ENCODE measurements around the gene RTKN2.

DNA sequence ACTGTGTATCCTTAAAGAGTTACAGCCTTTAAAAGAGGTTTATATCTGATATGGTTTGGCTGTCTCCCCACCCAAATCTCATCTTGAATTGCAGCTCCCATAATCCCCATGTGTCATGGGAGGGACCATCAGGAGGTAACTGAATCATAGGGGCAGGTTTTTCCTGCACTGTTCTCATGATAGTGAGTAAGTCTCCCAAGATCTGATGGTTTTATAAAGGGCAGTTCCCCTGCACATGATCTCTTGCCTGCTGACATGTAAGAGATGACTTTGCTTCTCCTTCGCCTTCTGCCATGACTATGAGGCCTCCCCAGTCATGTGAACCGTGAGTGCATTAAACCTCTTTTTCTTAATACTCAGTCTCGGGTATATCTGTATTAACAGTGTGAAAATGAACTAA lies 9.7 kb downstream of the RTKN2 start:
- TF ChIP-seq, protein P1, sequence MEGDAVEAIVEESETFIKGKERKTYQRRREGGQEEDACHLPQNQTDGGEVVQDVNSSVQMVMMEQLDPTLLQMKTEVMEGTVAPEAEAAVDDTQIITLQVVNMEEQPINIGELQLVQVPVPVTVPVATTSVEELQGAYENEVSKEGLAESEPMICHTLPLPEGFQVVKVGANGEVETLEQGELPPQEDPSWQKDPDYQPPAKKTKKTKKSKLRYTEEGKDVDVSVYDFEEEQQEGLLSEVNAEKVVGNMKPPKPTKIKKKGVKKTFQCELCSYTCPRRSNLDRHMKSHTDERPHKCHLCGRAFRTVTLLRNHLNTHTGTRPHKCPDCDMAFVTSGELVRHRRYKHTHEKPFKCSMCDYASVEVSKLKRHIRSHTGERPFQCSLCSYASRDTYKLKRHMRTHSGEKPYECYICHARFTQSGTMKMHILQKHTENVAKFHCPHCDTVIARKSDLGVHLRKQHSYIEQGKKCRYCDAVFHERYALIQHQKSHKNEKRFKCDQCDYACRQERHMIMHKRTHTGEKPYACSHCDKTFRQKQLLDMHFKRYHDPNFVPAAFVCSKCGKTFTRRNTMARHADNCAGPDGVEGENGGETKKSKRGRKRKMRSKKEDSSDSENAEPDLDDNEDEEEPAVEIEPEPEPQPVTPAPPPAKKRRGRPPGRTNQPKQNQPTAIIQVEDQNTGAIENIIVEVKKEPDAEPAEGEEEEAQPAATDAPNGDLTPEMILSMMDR (IDR thresholded peaks at IDR 0.05) = no peak
- TF ChIP-seq EP300 (IDR thresholded peaks at IDR 0.05) = no peak
- no peak for TF ChIP-seq POLR2A (IDR thresholded peaks at IDR 0.05)
